GM18858 (cell line): ENCODE results near the gene CBFB.
"Not testable (repeated sequence)": the region's sequence is repeated elsewhere in the genome, so short reads cannot be mapped to it uniquely, and the experiment has no call there.

Source experiments
- ATAC-seq: cut with Tn5 transposase; IDR thresholded peaks from one replicate; pipeline ENCODE4 v1.9.1; 2021; ENCODE audit not compliant: unreplicated experiment

CBFB gene

DNA sequence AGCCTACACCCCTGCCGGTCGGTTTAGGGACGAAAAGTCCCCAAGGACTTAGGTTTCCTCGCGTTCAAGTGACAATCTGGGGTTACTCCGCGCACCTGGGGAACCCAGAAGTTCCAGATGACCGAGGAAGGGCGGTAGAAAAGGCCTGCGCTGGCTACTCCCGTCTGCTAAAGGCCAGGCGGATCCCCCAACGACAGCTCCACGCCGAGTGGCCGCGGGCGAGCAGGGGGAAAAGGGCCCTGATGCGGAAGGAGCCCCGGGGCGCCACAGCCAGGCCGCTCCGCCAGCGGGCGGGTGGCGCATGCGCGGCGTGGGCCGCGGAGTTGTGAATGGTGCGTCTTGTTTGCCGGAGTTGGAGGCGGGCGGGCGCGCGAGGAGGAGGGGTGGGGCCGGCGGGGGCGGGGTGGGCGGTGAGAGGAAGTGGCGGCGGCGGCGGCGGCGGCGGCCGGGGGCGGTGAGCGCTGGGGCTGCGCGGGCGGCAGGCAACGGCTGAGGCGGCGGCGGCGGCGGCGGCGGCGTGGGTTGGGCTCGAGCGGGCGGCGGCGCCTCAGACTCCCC lies at the start of gene CBFB:
CBFB (plus strand) TSS at position 454 of the 558 bp plus-strand sequence. CDS start 259 bp downstream, outside the sequence.
- ATAC-seq: peak; percentile 58

- ATAC-seq: no peak
These were observed 45.9 kb upstream of the CBFB start for GRCh38 chr16:66983033-66983432.

- no peak for ATAC-seq
These were observed 44.0 kb upstream of the CBFB start for GRCh38 chr16:66984892-66985311.

- ATAC-seq: no peak
These were observed 42.4 kb upstream of the CBFB start for GRCh38 chr16:66986559-66986958.

GRCh38 chr16:66988197-66988788 lies 40.7 kb upstream of the CBFB start, which contains the start of gene CES4A:
Gene CES4A (plus strand): TSS chr16:66988589. CDS start chr16:66988773, 184 bp downstream.
- ATAC-seq: no peak

GRCh38 chr16:66991545-66992077 lies 37.3 kb upstream of the CBFB start:
- ATAC-seq: no peak

DNA sequence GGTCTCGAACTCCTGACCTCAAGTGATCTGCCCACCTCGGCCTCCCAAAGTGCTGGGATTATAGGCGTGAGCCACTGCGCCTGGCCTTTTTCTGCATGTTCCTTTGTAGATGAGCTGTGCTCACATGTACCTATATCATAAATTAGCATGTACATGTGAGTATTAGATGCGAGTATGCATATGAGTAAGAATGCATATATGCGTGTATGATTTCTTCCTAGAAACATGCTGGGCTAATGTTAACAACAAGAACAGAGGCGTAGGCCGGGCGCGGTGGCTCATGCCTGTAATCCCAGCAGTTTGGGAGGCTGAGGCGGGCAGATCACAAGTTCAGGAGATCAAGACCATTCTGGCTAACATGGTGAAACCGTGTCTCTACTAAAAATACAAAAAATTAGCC lies 35.4 kb upstream of the CBFB start:
- ATAC-seq: not testable (repeated sequence)

- ATAC-seq: no peak
These were observed 32.5 kb upstream of the CBFB start for GRCh38 chr16:66996324-66996982.

DNA sequence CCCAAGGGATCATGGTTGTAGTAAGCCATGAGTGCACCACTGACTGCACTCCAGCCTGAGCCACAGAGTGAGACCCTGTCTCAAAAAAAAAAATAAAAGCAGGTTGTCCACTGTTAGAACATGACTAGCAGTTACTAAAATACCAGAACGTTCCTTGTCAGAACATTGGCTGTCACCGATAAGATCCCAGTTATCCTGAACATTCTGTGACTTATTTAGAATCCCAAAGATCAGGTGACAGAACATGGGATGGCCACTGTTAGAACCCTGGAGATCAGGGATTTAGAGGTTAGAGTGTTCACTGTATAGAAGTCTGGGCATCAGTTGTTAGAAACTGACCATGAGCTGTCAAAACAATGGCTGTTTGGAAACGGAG lies 32.0 kb upstream of the CBFB start:
- no peak for ATAC-seq

DNA sequence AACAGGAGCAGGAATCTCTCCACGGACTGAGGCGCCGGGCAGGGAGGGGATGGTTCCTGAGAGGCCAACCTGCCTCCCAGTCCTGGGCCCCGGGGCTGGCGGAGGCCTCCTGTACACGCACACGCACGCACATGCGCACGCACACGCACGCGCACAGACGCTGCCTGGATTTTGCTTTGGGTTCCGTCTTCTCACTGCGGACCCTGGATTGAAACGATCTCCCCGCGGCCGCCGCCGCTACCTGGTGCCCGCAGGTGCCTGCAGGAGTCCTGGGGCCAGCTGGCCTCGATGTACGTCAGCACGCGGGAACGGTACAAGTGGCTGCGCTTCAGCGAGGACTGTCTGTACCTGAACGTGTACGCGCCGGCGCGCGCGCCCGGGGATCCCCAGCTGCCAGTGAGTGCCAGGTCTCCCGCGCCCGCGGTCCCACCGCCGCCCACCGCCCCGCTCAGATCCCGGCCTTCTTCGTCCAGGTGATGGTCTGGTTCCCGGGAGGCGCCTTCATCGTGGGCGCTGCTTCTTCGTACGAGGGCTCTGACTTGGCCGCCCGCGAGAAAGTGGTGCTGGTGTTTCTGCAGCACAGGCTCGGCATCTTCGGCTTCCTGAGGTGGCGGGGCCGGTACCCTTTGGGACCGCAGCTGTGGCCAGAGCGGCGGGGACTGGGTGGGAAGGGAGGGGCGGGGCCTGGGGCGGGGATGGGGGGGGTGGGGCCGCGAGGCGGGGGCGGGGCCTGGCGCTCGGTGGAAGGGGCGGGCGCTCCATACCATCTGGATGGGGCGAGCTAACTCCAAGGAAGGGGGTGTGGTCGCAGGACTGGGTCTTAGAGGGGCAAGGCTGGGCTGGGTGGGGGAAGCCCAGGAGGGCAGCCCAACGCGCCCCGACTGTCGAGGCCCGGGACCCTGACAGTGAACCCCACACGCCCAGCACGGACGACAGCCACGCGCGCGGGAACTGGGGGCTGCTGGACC lies 28.3 kb upstream of the CBFB start:
- no peak for ATAC-seq

GRCh38 chr16:67001726-67002125 lies 27.2 kb upstream of the CBFB start:
- no peak for ATAC-seq

DNA sequence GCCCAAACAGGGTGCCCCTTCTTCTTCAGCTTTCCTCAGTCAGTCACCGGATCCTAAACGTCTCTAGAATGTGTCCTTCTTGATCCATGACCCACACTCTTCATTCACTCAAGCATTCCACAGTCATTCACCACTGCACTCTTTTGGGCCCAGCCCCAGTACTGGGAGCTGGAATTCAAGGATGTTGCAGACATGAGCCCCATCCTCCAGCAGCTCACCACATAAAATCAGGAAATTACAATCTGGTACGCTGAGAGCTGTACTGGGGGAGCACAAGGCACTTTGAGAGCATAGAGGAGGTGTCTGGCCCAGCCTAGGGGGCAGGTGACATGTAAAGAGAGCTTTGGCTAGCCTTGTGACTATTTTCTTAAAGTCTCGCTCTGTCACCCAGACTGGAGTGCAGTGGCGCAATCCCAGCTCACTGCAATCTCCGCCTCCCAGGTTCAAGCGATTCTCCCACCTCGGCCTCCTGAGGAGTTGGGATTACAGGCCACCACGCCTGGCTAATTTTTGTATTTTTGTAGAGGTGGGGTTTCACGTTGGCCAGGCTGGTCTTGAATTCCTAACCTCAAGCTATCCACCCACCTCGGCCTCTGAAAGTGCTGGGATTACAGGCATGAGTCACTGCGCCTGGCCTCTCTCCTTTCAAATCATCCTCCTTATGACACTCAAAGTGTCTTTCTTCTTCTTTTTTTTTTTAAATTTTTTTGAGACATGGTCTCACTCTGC lies 21.9 kb upstream of the CBFB start:
- ATAC-seq: no peak

GRCh38 chr16:67009158-67009557 lies 19.8 kb upstream of the CBFB start:
- ATAC-seq: no peak

DNA sequence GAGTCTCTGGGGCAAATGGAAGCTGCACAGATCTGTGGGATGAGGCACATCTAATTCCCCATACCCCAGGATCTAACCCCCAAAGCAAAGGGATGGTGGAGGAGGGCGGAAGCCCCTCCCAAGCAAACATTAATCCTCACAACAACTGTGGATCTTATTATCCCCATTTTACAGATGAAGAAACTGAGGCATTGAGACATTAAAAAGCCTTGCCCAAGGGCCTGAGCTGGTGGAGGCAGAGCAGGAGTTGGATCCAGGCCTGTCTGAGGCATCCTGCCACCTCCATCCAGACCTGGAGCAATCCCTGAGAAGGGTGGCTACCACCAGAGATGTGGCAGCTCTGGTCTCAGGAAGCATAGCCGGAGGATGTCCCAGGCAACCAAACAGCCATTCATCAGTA lies 17.7 kb upstream of the CBFB start:
- ATAC-seq: no peak

DNA sequence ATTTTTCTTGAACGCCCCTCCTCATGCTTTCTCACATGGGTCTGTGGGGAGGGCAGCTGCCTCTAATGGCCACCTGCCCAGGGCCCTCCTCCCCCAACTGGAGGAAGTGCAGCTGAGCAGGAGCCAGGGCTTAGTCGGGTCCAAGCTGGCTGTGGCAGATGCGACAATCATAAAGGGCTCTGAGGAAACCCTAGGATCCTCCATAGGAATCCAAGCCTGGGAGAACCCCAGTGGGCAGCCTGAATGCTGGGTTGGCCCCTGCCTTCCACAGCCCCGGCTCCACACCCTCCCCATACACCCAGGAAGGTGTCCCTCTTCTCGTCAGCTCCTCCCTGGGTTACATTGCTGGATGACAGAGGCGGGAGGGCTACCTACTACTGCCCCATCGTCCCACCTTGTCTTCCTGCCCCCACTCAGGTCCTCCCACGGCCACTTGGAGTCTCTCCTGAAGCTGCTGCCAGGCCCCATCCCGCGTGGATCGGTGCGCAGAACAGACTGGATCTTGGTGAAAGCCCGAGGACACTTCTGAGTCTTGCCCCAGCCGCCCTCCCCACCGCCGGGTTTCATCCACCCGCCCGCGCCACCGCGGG lies 15.6 kb upstream of the CBFB start:
- ATAC-seq: no peak

- ATAC-seq: no peak
These were observed 14.9 kb upstream of the CBFB start for GRCh38 chr16:67013823-67014633.

DNA sequence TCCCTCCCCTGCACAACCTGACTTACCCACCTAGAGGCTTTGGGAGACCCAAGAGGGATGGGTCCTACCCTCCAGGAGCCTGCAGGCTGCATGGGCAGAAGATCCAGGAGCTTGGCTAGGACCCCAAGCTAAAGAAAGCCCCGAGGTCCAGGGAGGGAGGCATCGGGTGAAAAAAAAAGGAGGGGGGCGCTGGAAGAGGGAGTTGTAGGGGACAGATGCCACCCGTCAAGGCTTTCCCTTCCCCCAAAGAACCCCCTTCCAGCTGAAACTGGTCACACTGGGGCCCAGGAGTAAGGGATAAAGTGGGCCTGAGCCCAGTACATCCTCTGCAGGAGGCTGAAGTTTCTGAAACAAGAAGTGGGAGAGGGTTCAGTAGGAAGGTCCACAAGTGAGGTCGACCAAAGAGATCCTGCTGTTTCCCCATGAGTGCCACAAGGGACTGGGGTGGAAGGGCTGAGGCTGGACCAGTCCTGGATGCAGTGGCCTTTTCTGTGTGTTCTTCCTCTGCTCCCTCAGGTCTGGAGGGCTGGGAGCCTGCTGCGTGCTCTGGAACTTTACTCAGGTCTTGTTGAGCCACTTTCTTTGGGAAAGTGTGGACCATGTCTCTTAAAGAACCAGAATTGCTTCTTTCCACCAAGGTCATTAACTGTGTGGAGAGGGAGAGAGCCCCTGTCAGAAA lies 14.2 kb upstream of the CBFB start:
- ATAC-seq: no peak

GRCh38 chr16:67015313-67015731 lies 13.6 kb upstream of the CBFB start:
- ATAC-seq: no peak

DNA sequence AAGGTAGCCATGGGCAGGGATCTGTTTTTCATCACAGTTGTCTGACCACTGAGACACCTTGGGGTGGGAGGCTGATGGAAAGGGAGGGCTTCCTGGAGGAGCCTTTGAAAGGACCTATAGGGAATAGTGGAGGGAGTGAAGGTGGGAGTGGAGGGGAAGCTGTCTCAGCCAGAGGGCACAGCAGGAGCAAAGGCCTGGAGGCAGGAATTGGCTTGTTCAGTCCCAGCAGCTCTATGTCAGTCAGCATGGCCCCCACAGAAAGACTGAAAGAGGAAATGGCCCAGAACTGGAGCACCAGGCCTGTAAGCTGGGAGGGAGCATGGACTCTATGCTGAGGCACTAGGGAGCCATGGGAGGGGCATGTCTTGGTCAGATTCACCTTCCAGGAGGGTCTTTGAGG lies 12.8 kb upstream of the CBFB start:
- ATAC-seq: no peak
